Stimulated activated CD8-positive, alpha-beta memory T cell treated with anti-CD3 and anti-CD28 coated beads, Interleukin-12 subunit alpha, Interleukin-12 subunit beta, amount 100 ng/mL, for 24 hours (primary cell): ENCODE results near the gene CD151.

Experiments
- DNase-seq: peaks from one replicate; pipeline ENCODE4 v3.0.0-alpha.2; 2020; ENCODE audit errors: extremely low read depth

The CD151 gene

GRCh38 chr11:858053-858761, 25.5 kb downstream of the CD151 start:
- DNase-seq = no peak

GRCh38 chr11:858762-859339, 26.1 kb downstream of the CD151 start:
- DNase-seq = no peak

GRCh38 chr11:859394-860131, 26.8 kb downstream of the CD151 start:
- DNase-seq = no peak

- DNase-seq = no peak
Measured at GRCh38 chr11:860234-861104, 27.7 kb downstream of the CD151 start.

GRCh38 chr11:861105-861479, 28.3 kb downstream of the CD151 start:
- no peak for DNase-seq

GRCh38 chr11:862081-862661, 29.4 kb downstream of the CD151 start:
- DNase-seq = no peak

GRCh38 chr11:862696-863022, 29.9 kb downstream of the CD151 start:
- no peak for DNase-seq

GRCh38 chr11:863023-863909, 30.5 kb downstream of the CD151 start:
- no peak for DNase-seq

GRCh38 chr11:863910-864827, 31.4 kb downstream of the CD151 start:
- no peak for DNase-seq

GRCh38 chr11:864898-865297, 32.1 kb downstream of the CD151 start:
- no peak for DNase-seq

GRCh38 chr11:865462-866430, 33.0 kb downstream of the CD151 start:
- DNase-seq = no peak

GRCh38 chr11:866481-866880, 33.7 kb downstream of the CD151 start:
- no peak for DNase-seq

GRCh38 chr11:867856-868358, 35.2 kb downstream of the CD151 start:
- DNase-seq = no peak

- DNase-seq = no peak
Measured at GRCh38 chr11:868394-868793, 35.6 kb downstream of the CD151 start.

- no peak for DNase-seq
Measured at GRCh38 chr11:868802-869201, 36.0 kb downstream of the CD151 start.

GRCh38 chr11:869399-870126, 36.8 kb downstream of the CD151 start:
- no peak for DNase-seq

GRCh38 chr11:870127-870413, 37.3 kb downstream of the CD151 start:
- DNase-seq = no peak

GRCh38 chr11:870418-870817, 37.7 kb downstream of the CD151 start:
- no peak for DNase-seq
